GM19239 (cell line): Measurements from ENCODE around the gene NES.
A peak's percentile ranks its signal among the peaks of the same experiment; 100 is the strongest.

Source experiments
- DNase-seq: peaks from one replicate; pipeline ENCODE4 v3.0.0; 2011; ENCODE audit warnings: low spot score; ENCODE audit not compliant: insufficient read length
- FAIRE-seq: peaks from 2 replicates; lab custom pipeline; 2011; peaks lifted over from hg19 to GRCh38; lab: Jason Lieb, UNC

The NES gene

DNA sequence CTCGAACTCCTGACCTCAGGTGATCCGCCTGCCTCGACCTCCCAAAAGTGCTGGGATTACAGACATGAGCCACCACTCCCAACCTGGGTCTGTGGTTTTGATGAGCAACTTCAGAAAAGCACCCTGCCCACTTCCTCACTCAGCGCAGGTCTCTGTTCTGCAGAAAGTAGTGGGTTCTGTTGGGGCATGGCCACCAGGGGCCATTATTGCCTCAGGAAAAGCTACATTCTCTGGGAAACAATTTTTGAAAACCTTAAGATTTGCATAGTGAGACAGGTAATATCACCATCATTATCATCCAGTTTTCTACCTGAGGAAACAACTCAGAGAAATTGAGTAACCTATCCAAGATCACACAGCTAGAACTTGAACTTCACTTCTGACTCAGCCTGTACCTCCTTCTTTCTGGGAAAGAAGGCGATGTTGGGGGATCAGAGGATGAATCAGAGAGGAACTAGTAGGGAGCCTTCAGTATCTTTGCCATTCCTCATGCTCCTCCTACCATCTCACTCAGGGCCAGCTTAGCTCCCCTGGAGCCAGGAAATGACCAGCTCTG is 7.1 kb upstream of the NES start:
- DNase-seq (no peak), FAIRE-seq (no peak)

DNA sequence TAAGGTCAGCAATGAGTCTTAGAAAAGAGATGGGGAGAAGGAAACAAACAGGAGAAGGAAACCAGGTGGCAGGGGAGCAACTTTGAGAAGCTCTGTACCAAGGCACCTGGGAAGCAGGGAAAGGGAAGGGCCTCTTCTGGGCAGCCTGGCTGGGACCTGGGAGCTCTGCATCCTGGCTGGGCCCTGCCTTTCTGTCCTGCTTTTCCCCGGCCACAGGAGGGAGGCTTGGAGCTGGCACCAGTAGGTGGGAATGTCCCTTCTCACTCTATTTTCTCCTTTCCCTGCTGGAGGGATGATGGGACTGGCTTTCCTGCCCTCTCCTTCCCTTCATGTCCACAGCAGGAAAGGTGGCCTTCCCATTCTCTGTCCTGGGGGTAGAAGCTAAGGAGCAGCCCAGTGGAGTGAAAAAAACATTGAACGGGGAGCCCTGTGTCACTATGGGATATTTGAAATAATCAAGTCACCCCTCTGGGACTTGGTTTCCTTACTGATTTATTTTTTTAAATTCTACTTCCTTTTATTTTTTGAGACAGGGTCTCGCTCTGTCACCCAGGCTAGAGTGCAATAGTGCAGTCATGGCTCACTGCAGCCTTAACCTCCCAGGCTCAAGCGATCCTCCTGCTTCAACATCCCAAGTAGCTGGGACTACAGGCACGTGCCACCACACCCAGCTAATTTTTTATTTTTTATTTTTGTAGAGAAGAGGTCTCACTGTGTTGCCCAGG is 5.1 kb upstream of the NES start:
- no peak for DNase-seq
- FAIRE-seq: no peak

DNA sequence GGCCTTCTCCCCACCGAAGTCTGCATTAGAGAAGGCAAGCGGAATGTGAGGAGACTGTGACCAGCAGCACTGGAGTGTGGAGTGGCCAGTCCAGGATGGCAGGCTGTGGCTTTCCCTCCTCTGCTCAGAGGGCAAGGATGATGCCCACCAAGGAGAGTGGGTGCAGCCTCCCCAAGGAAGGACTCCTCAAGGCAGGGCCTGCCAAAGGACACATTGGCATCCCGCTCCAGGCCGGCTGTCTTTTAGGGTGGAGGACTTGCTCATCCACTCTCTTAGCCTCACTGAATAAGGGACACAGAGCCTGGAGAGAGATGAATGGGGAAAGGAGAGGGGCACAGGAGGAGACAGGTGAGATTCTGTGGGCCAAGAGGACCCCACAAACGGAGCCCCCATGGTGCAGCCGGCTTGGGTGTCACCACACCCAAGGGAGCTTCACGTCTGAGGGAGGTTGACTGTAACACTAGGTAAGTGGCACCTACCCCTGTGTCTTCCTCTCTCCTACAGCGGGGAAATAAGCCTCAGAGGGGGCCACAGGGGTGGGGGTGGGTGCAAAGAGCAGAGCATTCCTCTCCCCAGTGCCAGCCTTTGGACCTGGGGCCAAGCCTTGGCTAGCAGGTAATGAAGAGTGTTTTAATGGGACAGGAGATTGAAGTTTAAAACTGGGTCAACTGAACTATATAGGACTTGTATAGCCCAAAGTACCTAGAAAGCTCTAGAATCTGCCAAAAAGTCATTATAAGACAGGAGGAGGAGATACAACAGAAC is 4.2 kb upstream of the NES start:
- FAIRE-seq (no peak), DNase-seq (no peak)

DNA sequence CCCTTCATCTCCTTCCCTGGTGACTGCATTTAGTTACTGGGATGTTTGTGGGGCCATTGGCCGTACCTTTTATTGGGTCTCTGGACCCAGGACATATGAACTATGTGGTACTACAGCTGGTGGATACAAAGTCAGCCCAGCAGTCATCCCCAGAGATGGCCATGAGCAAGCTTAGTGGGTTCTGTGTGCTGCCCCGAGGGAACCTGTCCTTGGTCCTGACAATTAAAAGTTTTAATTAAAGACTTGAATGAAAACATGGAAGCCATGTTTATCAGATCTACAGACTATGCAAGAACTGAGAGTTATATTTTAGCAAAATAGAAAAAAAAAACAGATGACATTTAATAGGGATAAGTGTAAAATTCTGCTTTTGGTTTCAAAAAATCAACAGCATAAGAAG is 2.8 kb upstream of the NES start:
- FAIRE-seq (no peak), DNase-seq (no peak)

DNA sequence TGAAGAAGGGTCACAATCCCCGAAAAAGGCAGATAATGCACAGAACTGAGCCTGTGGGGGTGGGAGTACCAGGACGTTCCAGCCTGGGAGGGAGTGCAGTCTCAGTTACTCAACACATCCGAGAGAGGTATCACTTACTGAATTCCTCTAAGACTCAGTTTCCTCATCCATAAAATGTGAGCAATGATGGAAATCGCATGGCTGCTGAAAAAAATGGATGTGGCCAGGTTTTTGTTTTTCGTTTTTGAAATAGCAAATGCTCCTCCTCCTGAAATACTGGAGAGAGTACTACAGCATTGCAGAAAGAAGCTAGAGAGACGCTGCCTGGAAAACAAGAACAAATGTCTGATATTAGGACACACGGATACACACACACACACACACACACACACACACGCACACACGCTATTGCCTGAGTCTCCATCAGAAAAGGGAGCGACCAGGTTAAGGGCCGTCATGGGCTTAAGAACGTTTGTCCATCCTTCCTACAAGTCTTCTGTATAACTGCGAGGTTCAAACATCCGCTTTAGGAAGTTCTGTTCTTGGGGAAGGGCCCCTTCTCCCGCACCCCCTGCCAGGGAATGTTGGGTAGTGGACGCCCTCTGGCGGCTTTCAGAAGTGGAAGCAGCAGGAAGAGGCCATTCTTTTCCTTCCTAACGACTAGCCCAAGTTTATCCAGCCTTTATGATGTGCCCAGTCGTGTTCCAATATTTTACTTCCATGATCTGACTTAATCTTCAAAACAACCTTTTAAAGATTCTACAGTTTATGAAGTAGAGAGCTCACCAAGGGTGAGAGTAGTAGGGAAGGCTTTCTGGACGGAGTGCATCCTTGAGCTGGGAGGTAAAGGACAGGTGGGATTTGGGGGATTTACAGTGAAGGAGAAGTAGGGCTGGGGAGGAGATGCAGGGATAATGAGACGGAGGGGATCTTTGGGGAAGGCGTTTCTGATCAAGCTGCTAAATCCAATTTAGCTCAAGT is 699 bp upstream of the NES start:
- FAIRE-seq (peak; percentile 82), DNase-seq (peak; percentile 58)

DNA sequence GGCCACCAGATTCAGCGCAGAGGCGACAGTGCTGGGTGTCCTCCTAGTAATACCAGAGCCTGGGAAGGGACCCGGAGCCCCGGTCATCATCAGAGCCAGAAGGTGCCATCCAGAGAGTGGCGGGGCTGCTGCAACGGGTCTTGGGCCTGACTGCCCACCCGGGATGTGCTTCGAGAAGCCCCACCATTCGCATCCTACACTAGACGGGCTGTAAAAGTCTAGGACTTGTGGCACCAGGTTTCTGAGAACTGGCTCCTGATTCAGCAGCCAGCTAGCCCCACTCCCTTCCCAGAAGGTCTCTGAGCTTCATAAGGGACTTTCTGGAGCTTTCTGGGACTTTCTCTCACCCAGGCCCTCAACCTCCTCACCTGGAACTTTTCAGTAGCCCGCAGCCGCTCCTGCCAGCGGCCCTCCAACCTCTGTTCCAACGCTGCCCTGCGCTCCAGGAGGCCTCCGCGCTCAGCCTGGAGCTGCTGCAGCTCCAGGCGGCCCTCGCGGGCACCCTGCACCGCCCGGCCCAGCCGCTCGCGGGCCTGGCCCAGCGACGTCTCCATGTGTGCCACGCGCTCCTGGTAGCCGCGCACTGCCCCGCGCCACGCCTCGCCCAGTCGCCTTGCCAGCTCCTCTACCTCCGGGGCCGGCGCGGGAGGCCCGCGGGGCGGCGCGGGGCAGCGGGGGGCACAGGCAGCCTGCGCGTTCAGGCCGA is 940 bp downstream of the NES start:
- FAIRE-seq: no peak
- DNase-seq: no peak

DNA sequence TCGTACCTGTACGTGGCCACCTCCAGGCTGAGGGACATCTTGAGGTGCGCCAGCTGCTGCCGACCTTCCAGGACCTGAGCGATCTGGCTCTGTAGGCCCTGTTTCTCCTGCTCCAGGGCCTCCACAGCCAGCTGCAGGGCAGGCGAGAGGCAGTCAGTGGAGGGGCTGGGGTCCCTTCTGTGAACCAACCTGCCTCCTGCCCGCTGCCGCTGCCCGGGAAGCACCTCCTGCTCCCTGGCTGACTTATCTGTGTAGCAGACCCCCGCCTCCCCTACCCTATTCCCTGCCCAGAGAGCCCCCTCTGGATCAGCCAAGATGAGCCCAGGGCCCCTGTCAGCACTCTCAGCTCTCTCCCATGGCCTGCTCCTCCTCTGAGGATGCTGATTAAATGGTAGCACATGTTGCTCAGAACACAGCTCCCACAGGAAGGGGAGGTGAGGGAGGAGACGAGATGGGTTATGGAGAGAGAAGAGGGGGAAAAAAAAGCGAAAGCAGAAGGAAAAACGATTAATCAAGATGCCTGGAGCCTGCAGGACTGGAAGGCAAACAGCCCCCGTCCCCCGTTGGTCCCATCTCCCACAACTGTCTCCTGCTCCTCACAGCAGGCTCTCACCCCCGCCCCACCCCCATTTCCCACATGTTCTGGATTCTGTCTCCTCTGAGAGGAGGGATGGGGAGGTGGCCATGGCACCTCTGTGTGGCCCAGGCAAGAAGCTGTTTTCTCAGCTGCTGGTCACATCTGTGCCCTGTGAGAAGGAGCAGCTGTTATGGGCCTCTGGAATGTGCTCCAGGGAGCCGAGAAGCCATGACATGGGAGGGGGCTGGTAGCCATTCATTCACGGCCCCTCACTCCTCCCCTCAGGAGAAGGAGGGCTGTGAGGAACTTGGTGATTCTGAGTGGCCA is 1.7 kb downstream of the NES start:
- no peak for DNase-seq
- no peak for FAIRE-seq

DNA sequence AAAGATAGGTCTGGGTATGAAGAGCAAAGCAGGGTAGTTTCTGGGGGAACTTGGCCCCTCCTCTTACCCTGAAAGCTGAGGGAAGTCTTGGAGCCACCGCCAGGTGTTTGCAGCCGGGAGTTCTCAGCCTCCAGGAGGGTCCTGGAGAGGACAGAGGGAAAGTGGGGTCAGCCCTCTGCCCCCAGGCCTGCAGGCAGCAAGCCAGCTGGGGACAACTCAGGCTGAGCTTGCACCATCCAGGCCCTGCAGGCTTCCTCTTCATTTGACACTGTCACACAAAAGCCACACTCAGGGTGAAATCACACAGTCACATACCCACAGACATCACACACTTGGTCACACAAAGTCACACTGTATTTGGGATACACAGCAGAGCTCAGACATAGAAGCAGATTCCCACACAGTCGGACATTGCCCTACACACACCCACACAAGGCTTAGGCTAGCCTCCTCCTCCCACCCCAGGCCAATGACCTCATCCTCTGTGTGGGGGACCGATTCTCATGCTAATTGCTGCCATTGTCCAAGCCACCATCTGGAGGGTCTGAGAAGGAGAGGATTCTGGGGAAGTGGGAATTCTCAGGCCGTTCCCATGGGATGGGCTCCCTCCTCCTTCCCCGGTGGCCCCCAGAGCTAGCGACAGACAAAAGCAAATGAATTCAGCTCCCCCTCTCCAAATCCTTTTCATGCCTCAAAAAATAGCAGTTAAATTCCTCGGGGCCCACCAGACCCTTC is 3.7 kb downstream of the NES start:
- DNase-seq (no peak), FAIRE-seq (no peak)

DNA sequence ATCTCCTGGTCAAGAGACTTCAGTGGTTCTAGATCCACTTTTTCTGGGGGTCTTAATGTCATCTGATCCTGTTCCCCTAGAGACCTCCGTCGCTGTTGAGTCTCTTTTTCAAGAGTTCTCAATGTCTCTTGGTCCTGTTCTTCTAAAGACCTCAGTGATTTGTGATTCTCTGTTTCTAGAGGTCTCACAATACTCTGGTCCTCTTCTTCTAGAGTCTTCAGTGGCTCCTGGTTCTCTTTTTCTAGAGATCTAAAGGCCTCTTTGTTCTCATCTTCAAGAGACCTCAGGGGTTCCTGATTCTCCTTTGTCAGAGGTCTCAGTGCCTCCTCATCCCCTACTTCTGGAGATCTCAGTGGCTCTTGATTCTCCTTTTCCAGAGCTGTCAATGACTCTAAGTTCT is 5.4 kb downstream of the NES start:
- FAIRE-seq (no peak), DNase-seq (no peak)

DNA sequence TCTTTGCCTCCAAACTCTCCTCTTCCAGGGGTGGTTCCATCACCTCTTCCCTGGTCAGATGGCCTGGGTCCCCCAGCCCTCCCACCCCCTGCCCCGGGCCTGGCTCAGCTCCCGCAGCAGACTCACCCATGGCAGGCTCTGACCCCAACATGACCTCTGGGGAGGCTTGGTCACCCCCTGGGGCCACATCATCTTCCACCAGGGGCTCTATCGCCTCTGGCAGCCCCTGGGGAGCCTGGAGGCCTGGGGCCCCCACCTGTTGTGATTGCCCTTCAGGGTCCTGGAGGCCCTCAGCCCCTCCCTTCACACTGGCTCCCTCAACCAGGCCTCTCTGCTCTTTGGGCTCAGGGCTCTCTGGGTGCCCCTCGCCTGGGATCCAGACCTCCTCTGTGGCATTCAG is 6.4 kb downstream of the NES start:
- DNase-seq: no peak
- no peak for FAIRE-seq

DNA sequence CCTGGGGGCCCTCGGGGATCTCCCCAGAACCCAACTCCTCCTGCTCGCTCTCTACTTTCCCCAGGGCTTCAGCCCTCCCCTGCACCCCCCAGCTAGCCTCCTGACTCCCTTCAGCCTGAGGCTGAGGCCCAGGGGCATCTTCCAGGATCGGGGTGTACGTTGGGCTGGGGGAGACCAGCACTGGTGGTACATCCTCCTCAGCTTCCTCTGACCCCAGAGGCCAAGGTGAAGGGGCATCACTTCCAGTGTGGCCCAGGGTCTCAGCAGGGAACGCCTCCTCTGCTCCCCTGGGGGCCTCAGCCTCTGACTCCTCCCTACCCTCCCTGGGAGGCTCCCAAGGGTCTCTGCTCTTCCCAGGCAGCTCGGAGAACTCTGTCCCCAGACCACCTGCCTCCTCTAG is 6.8 kb downstream of the NES start:
- no peak for FAIRE-seq

DNA sequence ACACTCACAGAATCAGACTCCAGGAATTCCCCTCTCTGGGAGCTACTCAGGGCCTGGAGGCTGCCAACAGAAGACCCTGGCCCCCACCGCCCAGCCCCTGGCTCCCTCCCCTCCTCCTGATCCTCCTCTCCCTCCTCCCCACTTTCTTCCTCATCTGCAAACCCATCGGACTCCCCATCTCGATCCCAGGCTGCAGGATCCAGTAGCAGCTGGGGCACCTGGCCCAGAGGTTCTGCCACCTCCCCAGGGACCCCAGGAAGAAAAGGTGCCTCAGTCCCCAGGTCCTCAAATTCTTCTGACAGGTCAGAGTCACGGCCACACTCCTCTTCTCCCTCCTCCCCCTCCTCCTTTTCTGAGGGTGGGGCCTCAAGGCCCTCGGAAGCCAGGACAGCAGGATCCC is 7.4 kb downstream of the NES start:
- FAIRE-seq (no peak), DNase-seq (no peak)

More for the DNA sequence above, 6.8 kb downstream of the NES start:
- no peak for DNase-seq

DNA sequence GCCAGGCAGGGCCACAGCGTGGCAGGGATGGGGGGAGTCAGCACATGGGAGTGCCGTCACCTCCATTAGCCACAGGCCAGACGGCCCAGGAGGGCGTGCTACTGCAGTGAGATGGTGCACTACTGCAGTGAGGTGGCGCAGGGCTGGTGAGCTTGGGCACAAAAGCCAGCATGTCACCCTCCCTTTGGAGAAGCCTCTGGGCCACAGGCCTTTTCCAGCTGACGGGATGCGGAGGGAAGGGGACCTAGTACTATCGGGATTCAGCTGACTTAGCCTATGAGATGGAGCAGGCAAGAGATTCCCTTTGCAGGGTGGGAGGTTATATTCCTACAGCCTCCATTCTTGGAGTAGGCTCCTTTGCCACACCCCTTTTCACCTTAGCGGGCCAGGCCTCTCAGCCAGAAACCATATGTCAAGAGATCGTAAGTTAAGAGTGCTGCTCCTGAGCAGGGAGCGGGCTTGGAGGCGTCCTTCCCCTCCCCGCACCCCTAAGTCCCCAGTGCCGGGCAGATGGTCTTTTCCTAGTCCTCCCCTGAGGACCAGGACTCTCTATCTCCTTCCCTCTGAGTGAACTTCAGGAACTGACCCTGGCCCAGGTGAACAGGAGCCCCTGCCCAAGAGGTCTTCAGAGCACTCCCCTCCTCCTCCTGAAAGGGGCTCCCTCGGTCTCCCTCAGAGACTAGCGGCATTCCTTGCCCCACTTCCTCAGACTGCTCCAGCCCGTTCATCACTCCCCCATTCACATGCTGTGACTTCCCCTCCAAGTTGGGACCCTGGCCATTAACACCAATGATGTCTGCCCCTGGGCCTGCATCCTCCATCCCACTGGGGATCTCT is 8.2 kb downstream of the NES start:
- FAIRE-seq (no peak), DNase-seq (no peak)

DNA sequence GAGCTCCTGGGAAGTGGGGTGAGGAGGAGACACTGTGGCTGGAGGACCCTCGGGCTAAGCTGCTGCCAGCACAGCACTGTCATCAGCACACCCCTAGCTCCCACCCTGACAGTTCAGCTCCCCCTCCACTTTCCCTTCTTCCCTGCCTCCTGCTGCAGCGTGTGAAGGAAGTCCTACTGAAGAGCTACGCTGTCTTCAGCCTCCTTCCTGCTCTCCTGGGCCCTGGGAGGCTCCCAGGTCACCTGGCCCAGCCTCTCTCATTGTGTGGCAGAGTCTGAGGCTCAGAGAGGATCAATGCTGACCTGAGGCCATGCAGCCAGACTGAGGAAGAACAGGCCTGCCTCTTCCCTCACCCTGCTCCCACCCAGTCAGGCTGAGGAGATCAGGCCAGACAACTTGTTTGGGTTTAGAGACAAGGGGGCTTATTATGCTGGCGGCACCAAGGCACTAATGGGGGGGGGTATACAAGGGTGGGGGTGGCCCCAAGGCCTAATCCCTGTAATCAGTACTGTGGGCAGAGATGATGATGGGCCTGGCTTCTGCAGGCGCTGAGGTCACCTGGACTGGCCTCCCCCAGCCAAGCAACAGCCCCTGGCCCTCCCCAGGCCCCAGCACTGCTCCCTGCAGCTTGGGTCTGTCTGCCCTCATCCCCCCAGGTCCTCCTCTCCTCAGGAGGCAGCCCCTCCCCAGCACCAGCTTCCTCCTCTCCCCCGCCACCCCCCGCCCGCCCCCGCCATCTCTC is 9.1 kb downstream of the NES start:
- FAIRE-seq (no peak), DNase-seq (no peak)

DNA sequence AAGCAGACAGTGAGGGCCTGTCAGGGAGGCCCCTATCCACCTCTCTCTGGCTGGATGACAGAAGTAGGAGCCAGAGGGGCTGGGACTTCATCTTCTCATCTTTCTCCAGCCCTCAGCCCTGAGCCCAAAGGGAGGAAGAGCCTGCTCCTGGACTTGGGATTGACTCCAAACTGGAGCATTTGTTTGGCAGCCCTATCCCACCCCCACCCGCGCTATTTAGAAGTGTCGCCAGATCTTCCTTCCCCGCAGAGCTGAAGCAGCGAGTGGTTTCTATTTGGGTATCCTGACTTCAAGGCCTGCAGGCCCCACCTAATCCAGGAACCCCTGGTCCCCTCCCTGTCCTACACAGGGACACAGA is 9.6 kb downstream of the NES start:
- no peak for FAIRE-seq

DNA sequence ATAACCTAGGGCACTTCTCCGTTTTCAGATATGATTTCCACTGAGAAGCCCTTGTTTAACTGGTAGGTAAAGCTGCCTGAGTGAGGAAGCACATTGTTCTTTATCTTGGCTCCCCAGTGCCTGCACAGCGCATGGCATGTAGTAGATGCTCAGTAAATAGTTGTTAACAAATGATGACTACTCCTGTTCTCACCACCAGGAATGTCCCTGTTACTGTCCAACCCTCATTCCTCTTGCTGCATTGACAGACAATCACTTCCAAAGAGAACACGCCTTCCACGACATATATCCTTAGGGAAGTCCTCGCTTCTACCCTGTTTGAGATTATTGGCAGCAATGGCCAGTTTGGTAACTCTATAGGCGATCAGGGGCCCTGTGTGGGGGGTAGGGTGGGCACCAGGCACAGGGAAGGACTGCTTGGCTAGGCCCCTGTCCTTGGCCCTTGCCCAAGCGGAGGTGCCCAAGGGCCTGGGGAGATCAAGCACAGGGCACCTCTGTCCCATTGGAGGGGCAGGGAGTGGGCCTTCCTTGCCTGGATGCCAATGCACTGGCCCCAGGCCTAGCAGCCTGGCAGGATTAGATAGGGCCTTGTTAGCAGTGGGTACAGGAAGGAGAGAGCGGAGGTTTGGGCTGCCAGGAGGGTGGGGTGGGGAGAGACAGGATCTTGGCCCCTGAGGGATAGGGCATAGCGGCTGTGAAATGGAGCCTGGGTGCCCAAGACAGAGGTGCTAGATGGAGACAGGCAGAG is 10.2 kb downstream of the NES start:
- DNase-seq: no peak
- no peak for FAIRE-seq

More for the DNA sequence above, 9.6 kb downstream of the NES start:
- DNase-seq: no peak
